GM21737 (cell line): ENCODE data around the gene C4BPA.

Experiments used
- ATAC-seq: cut with Tn5 transposase; IDR thresholded peaks from one replicate; pipeline ENCODE4 v1.9.1; 2021; ENCODE audit warnings: mild to moderate bottlenecking, moderate library complexity; ENCODE audit not compliant: unreplicated experiment

C4BPA gene

GRCh38 chr1:207179036-207179435 is 75.0 kb downstream of the C4BPA start:
- ATAC-seq, result no peak

GRCh38 chr1:207181847-207182246 is 77.8 kb downstream of the C4BPA start:
- ATAC-seq, result no peak

- no peak for ATAC-seq
Observed at GRCh38 chr1:207186503-207186902, 82.5 kb downstream of the C4BPA start.

- no peak for ATAC-seq
Observed at GRCh38 chr1:207188901-207189300, 84.9 kb downstream of the C4BPA start.

GRCh38 chr1:207191061-207191460 is 87.0 kb downstream of the C4BPA start:
- no peak for ATAC-seq

GRCh38 chr1:207191776-207192175 is 87.7 kb downstream of the C4BPA start:
- ATAC-seq, result no peak

- ATAC-seq, result no peak
Observed at GRCh38 chr1:207194197-207194596, 90.2 kb downstream of the C4BPA start.
